A673 (cell line): ENCODE data around the gene EWSR1. TPM values are rescaled to one million over a fixed set of nuclear protein-coding genes. Genes with fewer than 3 reads are reported as not detected.
A peak's percentile ranks its signal among the peaks of the same experiment; 100 is the strongest.

ENCODE experiments used
- BruUV-seq: library from RNA; stranded (reverse); fragments of 400-500 nt; replicated peaks from 2 replicates; lab custom pipeline; 2021; lab: Mats Ljungman, UMichigan
- CTCF ChIA-PET: fragments of 300-600 bp; sonication (Branson Sonifier 250); formaldehyde crosslinking; loops from one replicate; lab custom pipeline; 2022; ENCODE audit warnings: antibody characterized with exemption; lab: Charles Lee
- POLR2A ChIA-PET: fragments of 300-600 bp; sonication (Branson Sonifier 250); formaldehyde crosslinking; loops from one replicate; lab custom pipeline; 2022; ENCODE audit warnings: antibody characterized with exemption; ENCODE audit not compliant: low non-redundant PET; lab: Charles Lee
- DNase-seq: peaks from one replicate; pipeline ENCODE4 v3.0.0-alpha.2; 2015; ENCODE audit warnings: low spot score
- H3K27ac ChIP-seq: fragments of 200-600 bp; sonication (generic); 2 replicates; pipeline ENCODE4 v1.5.1; 2016; ENCODE audit warnings: mixed run types, low read depth, mild to moderate bottlenecking, mixed read lengths, antibody characterized with exemption, low read length; ENCODE audit not compliant: poor library complexity, severe bottlenecking
- H3K27me3 ChIP-seq: fragments of 200-600 bp; sonication (generic); replicated peaks from 2 replicates; pipeline ENCODE4 v1.6.1; 2017; ENCODE audit warnings: mixed run types, low read depth, mild to moderate bottlenecking, mixed read lengths, antibody characterized with exemption, low read length; ENCODE audit not compliant: insufficient read depth, poor library complexity
- H3K36me3 ChIP-seq: fragments of 200-600 bp; sonication (generic); 2 replicates; pipeline ENCODE4 v1.6.1; 2016; ENCODE audit warnings: mixed run types, mild to moderate bottlenecking, mixed read lengths, antibody characterized with exemption, low read length; ENCODE audit not compliant: insufficient read depth, poor library complexity, severe bottlenecking
- H3K4me1 ChIP-seq: fragments of 200-600 bp; sonication (generic); 2 replicates; pipeline ENCODE4 v1.6.1; 2017; ENCODE audit warnings: mixed run types, mild to moderate bottlenecking, mixed read lengths, antibody characterized with exemption, low read length; ENCODE audit not compliant: insufficient read depth, poor library complexity, severe bottlenecking
- H3K4me3 ChIP-seq: fragments of 200-600 bp; sonication (generic); 2 replicates; pipeline ENCODE4 v1.5.1; 2016; ENCODE audit warnings: low read depth, mixed run types, mild to moderate bottlenecking, mixed read lengths, low read length; ENCODE audit not compliant: poor library complexity, severe bottlenecking
- H3K9me3 ChIP-seq: fragments of 200-600 bp; sonication (generic); 2 replicates; pipeline ENCODE4 v1.6.1; 2016; ENCODE audit warnings: mixed run types, low read depth, mild to moderate bottlenecking, mixed read lengths, antibody characterized with exemption, low read length; ENCODE audit not compliant: poor library complexity, severe bottlenecking
- CTCF ChIP-seq: fragments of 300-800, 200-600 bp; sonication (generic); conservative IDR thresholded peaks from 2 replicates; pipeline ENCODE4 v1.5.1; 2017; ENCODE audit warnings: low read depth, mild to moderate bottlenecking, antibody characterized with exemption, low read length, moderate library complexity, mixed read lengths
- EZH2 ChIP-seq: fragments of 200-600 bp; sonication (generic); IDR thresholded peaks from 2 replicates; pipeline ENCODE4 v1.6.1; 2017; ENCODE audit warnings: borderline replicate concordance, low read depth, mild to moderate bottlenecking, mixed read lengths, antibody characterized with exemption, low read length; ENCODE audit not compliant: poor library complexity, severe bottlenecking
- intact Hi-C: fragments of 100-400 bp; cut with micrococcal nuclease; formaldehyde crosslinking; loops from one replicate; pipeline ENCODE4 v1.10.0; 2022; ENCODE audit not compliant: unreplicated experiment
- total RNA-seq: library from RNA; stranded (reverse); gene quantifications from 2 replicates; pipeline ENCODE4 v1.2.3, GENCODE V29; 2021

EWSR1 gene
- total RNA-seq, 1 experiment from 2014 or later: 358 TPM

GRCh38 chr22:29267462-29267857, 608 bp upstream of the EWSR1 start:
- peaks cover 35% of the 10 kb centered on the region for H3K4me1 ChIP-seq
- BruUV-seq: TSS peak; percentile 72
- peaks cover 59% of the 10 kb centered on the region for H3K36me3 ChIP-seq
- H3K4me3 ChIP-seq: peak overlapping the region; percentile 81
- no peaks in the 10 kb centered on the region for H3K9me3 ChIP-seq
- CTCF ChIA-PET: no interaction called here
- no peak for DNase-seq
- POLR2A ChIA-PET: no interaction called here
- peak overlapping the region; percentile 100 for H3K27ac ChIP-seq
- no peak for TF ChIP-seq CTCF
- no peak for TF ChIP-seq EZH2
- intact Hi-C loops: no loop called here
- H3K27me3 ChIP-seq: no peaks in the 10 kb centered on the region

GRCh38 chr22:29268511-29269229, 602 bp downstream of the EWSR1 start:
- Histone ChIP-seq H3K27me3 (no peaks in the 10 kb centered on the region), H3K4me1 (peaks cover 44% of the 10 kb centered on the region), H3K27ac (peak overlapping the region; percentile 100), H3K4me3 (peak overlapping the region; percentile 81), H3K9me3 (no peaks in the 10 kb centered on the region), H3K36me3 (peaks cover 68% of the 10 kb centered on the region)
- intact Hi-C loops: no loop called here
- POLR2A ChIA-PET: no interaction called here
- CTCF ChIA-PET: no interaction called here
- peak; percentile 68 for DNase-seq
- no TSS peak for BruUV-seq
- TF ChIP-seq CTCF (no peak), EZH2 (no peak)

- no TSS peak for BruUV-seq
- H3K27me3 ChIP-seq: no peaks in the 10 kb centered on the region
- ChIA-PET POLR2A (no interaction called here), CTCF (no interaction called here)
- peaks cover 68% of the 10 kb centered on the region for H3K36me3 ChIP-seq
- TF ChIP-seq CTCF (no peak), EZH2 (no peak)
- H3K27ac ChIP-seq: peak overlapping the region; percentile 100
- H3K9me3 ChIP-seq: no peaks in the 10 kb centered on the region
- peak overlapping the region; percentile 81 for H3K4me3 ChIP-seq
- peaks cover 44% of the 10 kb centered on the region for H3K4me1 ChIP-seq
- intact Hi-C loops: no loop called here
- no peak for DNase-seq
Measured at GRCh38 chr22:29269230-29269604, 1.1 kb downstream of the EWSR1 start.
